ENCODE measurements around the gene SBF1. TPM values are rescaled to one million over a fixed set of nuclear protein-coding genes. Genes with fewer than 3 reads are reported as not detected.
A peak's percentile ranks its signal among the peaks of the same experiment; 100 is the strongest.
"Not testable (repeated sequence)": the region's sequence is repeated elsewhere in the genome, so short reads cannot be mapped to it uniquely, and the experiment has no call there.

SBF1 gene
- total RNA-seq, 1 donor from 2014 or later: 105 TPM

GRCh38 chr22:50416996-50417395 lies 57.8 kb downstream of the SBF1 start:
- Mint-ChIP-seq H3K4me1 (no peaks in the 10 kb centered on the region), H3K27ac (no peak overlapping the region), H3K9me3 (no peaks in the 10 kb centered on the region), H3K27me3 (ENCODE audit: low read depth) (no peaks in the 10 kb centered on the region), H3K36me3 (peaks cover 32% of the 10 kb centered on the region), H3K4me3 (no peak overlapping the region)
- no peak for DNase-seq (ENCODE audit: low spot score in 2 of 2, unreplicated experiment in 2 of 2)
- TF ChIP-seq CTCF (IDR thresholded peaks at IDR 0.05; ENCODE audit: unreplicated experiment): no peak

GRCh38 chr22:50415426-50415825 lies 59.4 kb downstream of the SBF1 start:
- Mint-ChIP-seq H3K27ac (no peak overlapping the region), H3K4me1 (no peaks in the 10 kb centered on the region), H3K4me3 (no peak overlapping the region), H3K9me3 (no peaks in the 10 kb centered on the region), H3K36me3 (peaks cover 28% of the 10 kb centered on the region), H3K27me3 (ENCODE audit: low read depth) (no peaks in the 10 kb centered on the region)
- no peak for TF ChIP-seq CTCF (IDR thresholded peaks at IDR 0.05; ENCODE audit: unreplicated experiment)
- no peak for DNase-seq (ENCODE audit: low spot score in 2 of 2, unreplicated experiment in 2 of 2)

- Mint-ChIP-seq H3K4me1 (no peaks in the 10 kb centered on the region), H3K4me3 (no peak overlapping the region), H3K27me3 (ENCODE audit: low read depth) (no peaks in the 10 kb centered on the region), H3K9me3 (no peaks in the 10 kb centered on the region), H3K27ac (no peak overlapping the region), H3K36me3 (peaks cover 23% of the 10 kb centered on the region)
- DNase-seq (ENCODE audit: low spot score in 2 of 2, unreplicated experiment in 2 of 2): no peak
- no peak for TF ChIP-seq CTCF (IDR thresholded peaks at IDR 0.05; ENCODE audit: unreplicated experiment)
These were observed 60.2 kb downstream of the SBF1 start for GRCh38 chr22:50414476-50415248.

GRCh38 chr22:50408954-50409353 lies 65.9 kb downstream of the SBF1 start:
- H3K9me3 Mint-ChIP-seq; H3K27me3 Mint-ChIP-seq (ENCODE audit: low read depth); H3K4me1 Mint-ChIP-seq; DNase-seq (ENCODE audit: low spot score in 2 of 2, unreplicated experiment in 2 of 2); H3K27ac Mint-ChIP-seq; H3K4me3 Mint-ChIP-seq: not testable (repeated sequence)
- H3K36me3 Mint-ChIP-seq: peaks cover 24% of the 10 kb centered on the region

GRCh38 chr22:50408311-50408710 lies 66.5 kb downstream of the SBF1 start:
- no peaks in the 10 kb centered on the region for H3K9me3 Mint-ChIP-seq
- no peak for TF ChIP-seq CTCF (IDR thresholded peaks at IDR 0.05; ENCODE audit: unreplicated experiment)
- peaks cover 22% of the 10 kb centered on the region for H3K36me3 Mint-ChIP-seq
- no peak for DNase-seq (ENCODE audit: low spot score in 2 of 2, unreplicated experiment in 2 of 2)
- H3K27ac Mint-ChIP-seq: peak overlapping the region; percentile 47
- no peak overlapping the region for H3K4me3 Mint-ChIP-seq
- H3K27me3 Mint-ChIP-seq (ENCODE audit: low read depth): no peaks in the 10 kb centered on the region
- H3K4me1 Mint-ChIP-seq: peaks cover 2% of the 10 kb centered on the region

GRCh38 chr22:50406416-50407170 lies 68.2 kb downstream of the SBF1 start:
- no peaks in the 10 kb centered on the region for H3K27me3 Mint-ChIP-seq (ENCODE audit: low read depth)
- H3K4me3 Mint-ChIP-seq: no peak overlapping the region
- peaks cover 28% of the 10 kb centered on the region for H3K36me3 Mint-ChIP-seq
- peaks cover 2% of the 10 kb centered on the region for H3K4me1 Mint-ChIP-seq
- no peaks in the 10 kb centered on the region for H3K9me3 Mint-ChIP-seq
- TF ChIP-seq CTCF (IDR thresholded peaks at IDR 0.05; ENCODE audit: unreplicated experiment): no peak
- no peak for DNase-seq (ENCODE audit: low spot score in 2 of 2, unreplicated experiment in 2 of 2)
- no peak overlapping the region for H3K27ac Mint-ChIP-seq

Measured in mesothelial cell of epicardium (in vitro differentiated cells).